HepG2 (cell line): ENCODE data around the gene TH. TPM values are rescaled to one million over a fixed set of nuclear protein-coding genes. Genes with fewer than 3 reads are reported as not detected.
A peak's percentile ranks its signal among the peaks of the same experiment; 100 is the strongest.

Experiments
- CSRNP1 ChIP-seq: sonication (generic); formaldehyde crosslinking; IDR thresholded peaks from 2 replicates; pipeline ENCODE4 v1.8.1; 2023; ENCODE audit warnings: mild to moderate bottlenecking, missing genetic modification reagents
- ELK4 ChIP-seq: sonication (generic); formaldehyde crosslinking; IDR thresholded peaks from 2 replicates; pipeline ENCODE4 v1.9.0; 2021; ENCODE audit warnings: missing genetic modification reagents, borderline replicate concordance
- HNRNPLL ChIP-seq: fragments of 200-400 bp; formaldehyde crosslinking; IDR thresholded peaks from 2 replicates; pipeline ENCODE4 v1.6.1; 2017; ENCODE audit warnings: mild to moderate bottlenecking, low read depth, low read length; ENCODE audit not compliant: poor library complexity, severe bottlenecking
- NFIC ChIP-seq: IDR thresholded peaks from 2 replicates; pipeline ENCODE4 v1.6.1; 2012; ENCODE audit warnings: mild to moderate bottlenecking, low read length, inconsistent platforms
- PLRG1 ChIP-seq: fragments of 450-650 bp; conservative IDR thresholded peaks from 2 replicates; pipeline ENCODE4 v1.6.1; 2016
- REXO4 ChIP-seq: sonication (generic); formaldehyde crosslinking; IDR thresholded peaks from 2 replicates; pipeline ENCODE4 v1.8.0; 2022; ENCODE audit warnings: missing genetic modification reagents, mild to moderate bottlenecking, borderline replicate concordance
- TFAP4 ChIP-seq: sonication (generic); IDR thresholded peaks from 2 replicates; pipeline ENCODE4 v1.6.1; 2016; ENCODE audit warnings: low read depth, borderline replicate concordance
- TMF1 ChIP-seq: sonication (generic); formaldehyde crosslinking; IDR thresholded peaks from 2 replicates; pipeline ENCODE4 v1.8.1; 2022; ENCODE audit warnings: low read depth, missing genetic modification reagents
- TSC22D2 ChIP-seq: sonication (generic); formaldehyde crosslinking; IDR thresholded peaks from 2 replicates; pipeline ENCODE4 v1.5.1; 2020; ENCODE audit warnings: missing genetic modification reagents, mild to moderate bottlenecking, borderline replicate concordance
- ZNF556 ChIP-seq: sonication (generic); formaldehyde crosslinking; IDR thresholded peaks from 2 replicates; pipeline ENCODE4 v1.4.0; 2020; ENCODE audit warnings: mild to moderate bottlenecking, missing genetic modification reagents, borderline replicate concordance
- polyA plus RNA-seq, 8 experiments: library from polyadenylated mRNA; depleted of rRNA in 3 of 8; stranded (reverse) in 7 of 8; unstranded in 1 of 8; fragments of >200 nt; fragmentation: Illumina TruSeq in 4 of 8; extraction: Trizol in 4 of 8; gene quantifications; 2 replicates each; pipeline versions ENCODE4 v1.2.1 to v1.2.3, GENCODE V29; 2011 to 2016; ENCODE audit warnings: low read depth in 4 of 8, missing spikeins in 1 of 8, mixed read lengths in 1 of 8; ENCODE audit not compliant: insufficient read depth in 1 of 8
- total RNA-seq, 5 experiments: library from RNA; depleted of rRNA; stranded (reverse); fragments of >200 nt; fragmentation: Illumina TruSeq; extraction: Trizol; gene quantifications; 2 replicates each; pipeline ENCODE4 v1.2.3, GENCODE V29; 2016; ENCODE audit warnings: low read depth in 1 of 5
- TF ChIP-seq, protein P1 (sequence below): sonication (generic); formaldehyde crosslinking; IDR thresholded peaks from 2 replicates; pipeline ENCODE4 v1.5.1; 2020; ENCODE audit warnings: missing genetic modification reagents, mild to moderate bottlenecking, borderline replicate concordance
- TF ChIP-seq, protein P2 (sequence below): sonication (generic); formaldehyde crosslinking; IDR thresholded peaks from 2 replicates; pipeline ENCODE4 v1.8.1; 2023; ENCODE audit warnings: mild to moderate bottlenecking, inconsistent platforms, moderate library complexity, missing genetic modification reagents, borderline replicate concordance
- TF ChIP-seq, protein P3 (sequence below): sonication (generic); formaldehyde crosslinking; IDR thresholded peaks from 2 replicates; pipeline ENCODE4 v1.4.0; 2020; ENCODE audit warnings: missing genetic modification reagents, mild to moderate bottlenecking, borderline replicate concordance
- TF ChIP-seq, protein P4 (sequence below): sonication (generic); formaldehyde crosslinking; IDR thresholded peaks from 2 replicates; pipeline ENCODE4 v1.9.0; 2021; ENCODE audit warnings: missing genetic modification reagents, borderline replicate concordance

The TH gene
- total and polyA plus RNA-seq, 2 of the 13 experiments (the other 11 are each of a cell fraction or from before 2014, with no cell fraction given): 0.36 TPM; not detected in 1

- TF ChIP-seq, protein P1, sequence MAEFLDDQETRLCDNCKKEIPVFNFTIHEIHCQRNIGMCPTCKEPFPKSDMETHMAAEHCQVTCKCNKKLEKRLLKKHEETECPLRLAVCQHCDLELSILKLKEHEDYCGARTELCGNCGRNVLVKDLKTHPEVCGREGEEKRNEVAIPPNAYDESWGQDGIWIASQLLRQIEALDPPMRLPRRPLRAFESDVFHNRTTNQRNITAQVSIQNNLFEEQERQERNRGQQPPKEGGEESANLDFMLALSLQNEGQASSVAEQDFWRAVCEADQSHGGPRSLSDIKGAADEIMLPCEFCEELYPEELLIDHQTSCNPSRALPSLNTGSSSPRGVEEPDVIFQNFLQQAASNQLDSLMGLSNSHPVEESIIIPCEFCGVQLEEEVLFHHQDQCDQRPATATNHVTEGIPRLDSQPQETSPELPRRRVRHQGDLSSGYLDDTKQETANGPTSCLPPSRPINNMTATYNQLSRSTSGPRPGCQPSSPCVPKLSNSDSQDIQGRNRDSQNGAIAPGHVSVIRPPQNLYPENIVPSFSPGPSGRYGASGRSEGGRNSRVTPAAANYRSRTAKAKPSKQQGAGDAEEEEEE (CRISPR knock-in tag): peak; percentile 27; the same call in 1 of the 2 replicates
- TF ChIP-seq, protein P2, sequence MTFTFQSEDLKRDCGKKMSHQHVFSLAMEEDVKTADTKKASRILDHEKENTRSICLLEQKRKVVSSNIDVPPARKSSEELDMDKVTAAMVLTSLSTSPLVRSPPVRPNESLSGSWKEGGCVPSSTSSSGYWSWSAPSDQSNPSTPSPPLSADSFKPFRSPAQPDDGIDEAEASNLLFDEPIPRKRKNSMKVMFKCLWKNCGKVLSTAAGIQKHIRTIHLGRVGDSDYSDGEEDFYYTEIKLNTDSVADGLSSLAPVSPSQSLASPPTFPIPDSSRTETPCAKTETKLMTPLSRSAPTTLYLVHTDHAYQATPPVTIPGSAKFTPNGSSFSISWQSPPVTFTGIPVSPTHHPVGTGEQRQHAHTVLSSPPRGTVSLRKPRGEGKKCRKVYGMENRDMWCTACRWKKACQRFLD (CRISPR knock-in tag): no peak
- TF ChIP-seq TSC22D2 (CRISPR knock-in tag) (no peak), TFAP4 (no peak), CSRNP1 (CRISPR knock-in tag) (no peak), REXO4 (CRISPR knock-in tag) (peak; percentile 24; the same call in 1 of the 2 replicates), HNRNPLL (peak; percentile 96), NFIC (no peak), ZNF556 (no peak), ELK4 (no peak), TMF1 (CRISPR knock-in tag) (peak; percentile 14; the same call in 1 of the 2 replicates), PLRG1 (no peak)
- TF ChIP-seq, protein P3, sequence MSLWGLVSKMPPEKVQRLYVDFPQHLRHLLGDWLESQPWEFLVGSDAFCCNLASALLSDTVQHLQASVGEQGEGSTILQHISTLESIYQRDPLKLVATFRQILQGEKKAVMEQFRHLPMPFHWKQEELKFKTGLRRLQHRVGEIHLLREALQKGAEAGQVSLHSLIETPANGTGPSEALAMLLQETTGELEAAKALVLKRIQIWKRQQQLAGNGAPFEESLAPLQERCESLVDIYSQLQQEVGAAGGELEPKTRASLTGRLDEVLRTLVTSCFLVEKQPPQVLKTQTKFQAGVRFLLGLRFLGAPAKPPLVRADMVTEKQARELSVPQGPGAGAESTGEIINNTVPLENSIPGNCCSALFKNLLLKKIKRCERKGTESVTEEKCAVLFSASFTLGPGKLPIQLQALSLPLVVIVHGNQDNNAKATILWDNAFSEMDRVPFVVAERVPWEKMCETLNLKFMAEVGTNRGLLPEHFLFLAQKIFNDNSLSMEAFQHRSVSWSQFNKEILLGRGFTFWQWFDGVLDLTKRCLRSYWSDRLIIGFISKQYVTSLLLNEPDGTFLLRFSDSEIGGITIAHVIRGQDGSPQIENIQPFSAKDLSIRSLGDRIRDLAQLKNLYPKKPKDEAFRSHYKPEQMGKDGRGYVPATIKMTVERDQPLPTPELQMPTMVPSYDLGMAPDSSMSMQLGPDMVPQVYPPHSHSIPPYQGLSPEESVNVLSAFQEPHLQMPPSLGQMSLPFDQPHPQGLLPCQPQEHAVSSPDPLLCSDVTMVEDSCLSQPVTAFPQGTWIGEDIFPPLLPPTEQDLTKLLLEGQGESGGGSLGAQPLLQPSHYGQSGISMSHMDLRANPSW (CRISPR knock-in tag): peak; percentile 77; the same call in 1 of the 2 replicates
- TF ChIP-seq, protein P4, sequence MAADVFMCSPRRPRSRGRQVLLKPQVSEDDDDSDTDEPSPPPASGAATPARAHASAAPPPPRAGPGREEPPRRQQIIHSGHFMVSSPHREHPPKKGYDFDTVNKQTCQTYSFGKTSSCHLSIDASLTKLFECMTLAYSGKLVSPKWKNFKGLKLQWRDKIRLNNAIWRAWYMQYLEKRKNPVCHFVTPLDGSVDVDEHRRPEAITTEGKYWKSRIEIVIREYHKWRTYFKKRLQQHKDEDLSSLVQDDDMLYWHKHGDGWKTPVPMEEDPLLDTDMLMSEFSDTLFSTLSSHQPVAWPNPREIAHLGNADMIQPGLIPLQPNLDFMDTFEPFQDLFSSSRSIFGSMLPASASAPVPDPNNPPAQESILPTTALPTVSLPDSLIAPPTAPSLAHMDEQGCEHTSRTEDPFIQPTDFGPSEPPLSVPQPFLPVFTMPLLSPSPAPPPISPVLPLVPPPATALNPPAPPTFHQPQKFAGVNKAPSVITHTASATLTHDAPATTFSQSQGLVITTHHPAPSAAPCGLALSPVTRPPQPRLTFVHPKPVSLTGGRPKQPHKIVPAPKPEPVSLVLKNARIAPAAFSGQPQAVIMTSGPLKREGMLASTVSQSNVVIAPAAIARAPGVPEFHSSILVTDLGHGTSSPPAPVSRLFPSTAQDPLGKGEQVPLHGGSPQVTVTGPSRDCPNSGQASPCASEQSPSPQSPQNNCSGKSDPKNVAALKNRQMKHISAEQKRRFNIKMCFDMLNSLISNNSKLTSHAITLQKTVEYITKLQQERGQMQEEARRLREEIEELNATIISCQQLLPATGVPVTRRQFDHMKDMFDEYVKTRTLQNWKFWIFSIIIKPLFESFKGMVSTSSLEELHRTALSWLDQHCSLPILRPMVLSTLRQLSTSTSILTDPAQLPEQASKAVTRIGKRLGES (CRISPR knock-in tag): no peak
Observed at GRCh38 chr11:2131371-2132236, 40.0 kb downstream of the TH start (continued).
